Measurements from ENCODE around the gene CARNS1.

The CARNS1 gene

DNA sequence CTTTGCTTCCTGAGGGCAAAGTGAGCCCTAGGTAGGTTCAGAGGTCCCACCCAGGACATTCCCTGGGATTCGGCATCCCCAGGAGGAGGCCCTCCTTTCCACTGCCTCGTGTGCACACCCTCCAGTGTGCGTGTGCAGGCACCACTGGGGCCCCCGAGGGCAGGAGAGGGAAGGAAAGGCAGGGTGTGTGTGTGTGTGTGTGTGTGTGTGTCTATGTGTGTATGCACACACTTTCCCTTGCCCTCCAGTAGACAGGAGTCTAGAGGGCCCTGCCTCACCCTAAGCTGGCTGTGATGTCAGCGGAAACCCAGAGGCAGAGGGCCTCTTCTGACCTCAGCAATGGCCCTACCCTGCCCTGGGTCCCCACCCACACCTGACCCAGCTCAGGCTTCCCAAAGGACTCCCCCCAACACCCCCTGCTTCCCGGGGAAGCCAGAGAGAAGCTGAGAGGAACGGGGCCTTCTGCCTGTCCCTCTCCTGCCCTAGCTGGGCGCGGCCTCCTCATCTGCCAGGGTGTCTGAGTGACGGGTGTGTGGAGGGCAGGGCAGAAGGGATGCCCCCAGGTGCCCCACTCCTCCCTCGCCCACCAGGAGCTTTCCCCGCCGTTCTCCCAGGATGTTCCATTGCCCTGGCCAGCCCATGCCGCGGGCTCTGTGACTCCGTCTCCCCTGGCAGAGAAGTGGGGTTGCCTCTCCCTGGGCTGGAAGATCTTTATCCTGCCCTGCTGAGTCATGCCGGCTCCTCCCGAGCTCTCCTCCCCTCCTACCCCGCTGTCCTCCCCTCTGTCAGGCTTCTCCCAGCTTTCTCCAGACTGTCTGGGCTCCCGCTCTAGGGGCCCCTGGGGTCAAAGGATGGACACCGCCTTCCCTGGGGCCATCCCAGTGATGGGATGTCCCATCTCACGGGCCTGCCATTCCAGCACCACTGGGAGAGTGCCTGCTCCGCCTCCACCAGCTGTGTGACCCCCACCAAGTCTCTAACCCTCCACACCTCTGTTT, 36.1 kb upstream of the CARNS1 start:
- H3K36me3 ChIP-seq (ENCODE audit: insufficient read depth, low read length): no peaks in the 10 kb centered on the region
- H3K27ac ChIP-seq: no peak overlapping the region
- H3K9me3 ChIP-seq (ENCODE audit: low read depth, low read length): no peaks in the 10 kb centered on the region
- DNase-seq (ENCODE audit: low read depth, low spot score): no peak
- H3K4me3 ChIP-seq: no peak overlapping the region
- TF ChIP-seq FOXP2 (optimal IDR thresholded peaks at IDR 0.05; ENCODE audit: control extremely low read depth, extremely low read length, insufficient read depth): no peak
- peak overlapping the region; percentile 0 for H3K9ac ChIP-seq (ENCODE audit: insufficient read length)

DNA sequence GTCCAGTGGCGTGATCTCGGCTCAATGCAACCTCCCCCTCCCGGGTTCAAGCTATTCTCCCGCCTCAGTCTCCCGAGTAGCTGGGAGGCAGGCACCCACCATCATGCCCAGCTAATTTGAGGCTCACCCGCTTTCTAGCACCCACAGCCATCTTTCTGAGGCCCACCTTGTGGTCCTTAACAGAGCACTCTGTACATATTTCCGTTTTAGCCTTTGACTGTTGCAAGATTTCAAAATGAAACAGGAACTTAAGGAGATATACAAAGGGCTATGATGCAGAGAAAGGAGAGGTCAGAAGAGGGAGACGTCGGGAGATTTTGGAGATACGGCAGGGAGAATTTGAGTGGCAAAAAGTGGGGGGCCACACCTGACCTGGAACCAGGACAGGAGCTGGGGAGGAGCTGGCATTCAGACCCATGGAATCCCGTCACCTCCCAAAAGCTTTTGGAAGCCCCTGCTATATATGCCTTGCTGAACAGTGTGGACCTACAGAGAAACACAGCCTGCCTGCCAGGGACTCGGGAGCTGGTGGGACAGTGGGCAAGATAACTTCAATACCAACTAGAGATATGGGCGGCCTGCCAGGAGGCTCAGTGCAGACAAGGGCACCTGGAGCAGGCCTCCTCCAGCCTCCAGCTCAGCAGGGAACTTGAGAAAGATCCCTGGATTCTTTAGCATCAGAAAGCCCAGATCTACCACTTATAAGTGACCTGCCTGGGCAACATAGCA, 34.1 kb upstream of the CARNS1 start:
- Histone ChIP-seq H3K4me3 (no peak overlapping the region), H3K9ac (ENCODE audit: insufficient read length) (no peak overlapping the region)

DNA sequence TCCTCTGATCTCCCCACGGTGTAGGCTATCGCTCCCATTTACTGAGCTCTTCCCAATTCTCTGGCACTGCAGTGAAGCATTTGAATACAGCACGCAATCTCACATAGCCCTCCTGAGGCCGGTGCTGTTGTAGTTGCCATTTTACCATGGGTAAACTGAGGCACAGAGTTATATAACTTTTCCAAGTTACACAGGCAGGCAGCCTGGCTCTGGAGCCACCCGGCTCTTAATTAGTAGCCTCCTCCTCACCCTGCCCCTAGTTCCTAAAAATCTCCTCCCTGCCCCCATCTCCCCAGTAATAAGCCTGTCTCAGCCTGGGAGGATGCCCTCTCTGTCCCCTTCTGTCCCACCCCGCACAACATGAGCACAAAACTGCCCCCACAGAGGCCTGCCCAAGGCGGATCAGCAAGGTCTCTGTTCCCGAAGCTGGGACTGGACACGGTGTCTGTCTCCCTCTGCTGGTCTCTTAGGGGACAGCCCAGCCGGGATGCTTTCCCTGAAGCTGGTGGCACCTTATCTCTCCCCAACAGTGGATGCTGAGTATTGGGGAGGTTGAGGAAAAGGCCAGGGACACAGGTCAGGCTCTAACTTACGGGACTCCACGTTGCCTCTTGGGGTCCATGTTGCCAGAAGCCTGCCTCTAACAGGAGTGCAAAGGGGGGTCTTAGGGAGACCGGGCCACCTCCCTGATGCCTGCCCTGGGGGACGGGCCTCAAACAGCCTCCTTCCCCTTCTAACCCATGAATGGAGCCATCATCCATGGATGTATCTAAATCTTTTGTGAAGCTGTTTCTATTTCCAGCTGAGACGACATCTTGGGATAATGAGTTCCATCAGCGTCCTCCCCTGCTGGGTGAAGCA, 33.0 kb upstream of the CARNS1 start:
- Histone ChIP-seq H3K4me3 (no peak overlapping the region), H3K27ac (no peak overlapping the region), H3K36me3 (ENCODE audit: insufficient read depth, low read length) (no peaks in the 10 kb centered on the region), H3K9me3 (ENCODE audit: low read depth, low read length) (no peaks in the 10 kb centered on the region), H3K9ac (ENCODE audit: insufficient read length) (no peak overlapping the region)
- no peak for DNase-seq (ENCODE audit: low read depth, low spot score)
- TF ChIP-seq EZH2 (IDR thresholded peaks at IDR 0.05) (no peak), POLR2AphosphoS5 (IDR thresholded peaks at IDR 0.05; ENCODE audit: borderline replicate concordance, low read depth, low read length) (no peak), FOXP2 (optimal IDR thresholded peaks at IDR 0.05; ENCODE audit: control extremely low read depth, extremely low read length, insufficient read depth) (no peak)

More for the DNA sequence above, 34.1 kb upstream of the CARNS1 start:
- H3K9me3 ChIP-seq (ENCODE audit: low read depth, low read length): no peaks in the 10 kb centered on the region
- no peak for TF ChIP-seq POLR2AphosphoS5 (IDR thresholded peaks at IDR 0.05; ENCODE audit: borderline replicate concordance, low read depth, low read length)
- no peak for TF ChIP-seq FOXP2 (optimal IDR thresholded peaks at IDR 0.05; ENCODE audit: control extremely low read depth, extremely low read length, insufficient read depth)
- no peak for TF ChIP-seq EZH2 (IDR thresholded peaks at IDR 0.05)
- H3K27ac ChIP-seq: no peak overlapping the region
- no peak for DNase-seq (ENCODE audit: low read depth, low spot score)
- H3K36me3 ChIP-seq (ENCODE audit: insufficient read depth, low read length): no peaks in the 10 kb centered on the region

DNA sequence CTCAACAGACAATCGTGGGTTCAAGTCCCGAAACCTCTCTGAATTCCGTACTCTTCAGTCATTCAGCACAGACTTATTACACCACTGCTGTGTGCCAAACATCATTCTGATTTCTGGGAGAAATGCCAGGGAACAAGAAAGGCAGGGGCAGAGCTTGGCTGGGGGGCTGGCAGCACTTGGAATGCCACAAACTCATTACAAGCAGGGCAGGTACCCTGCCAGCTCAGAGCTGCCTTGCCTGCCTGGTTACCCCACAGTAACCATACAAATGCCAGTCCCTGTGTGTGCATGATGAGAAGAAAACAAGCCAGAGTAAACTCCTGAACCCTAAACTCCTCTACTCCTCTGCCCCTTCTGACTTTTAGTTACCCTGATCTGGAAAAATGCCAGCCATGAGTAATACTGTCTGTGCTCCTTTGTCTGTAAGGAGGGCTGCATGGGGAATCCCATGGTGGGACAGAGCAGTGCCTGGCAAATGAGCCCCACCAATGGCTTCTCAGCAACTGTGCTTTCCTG, 30.6 kb upstream of the CARNS1 start:
- H3K36me3 ChIP-seq (ENCODE audit: insufficient read depth, low read length): no peaks in the 10 kb centered on the region
- TF ChIP-seq POLR2AphosphoS5 (IDR thresholded peaks at IDR 0.05; ENCODE audit: borderline replicate concordance, low read depth, low read length) (no peak), EZH2 (IDR thresholded peaks at IDR 0.05) (no peak), FOXP2 (optimal IDR thresholded peaks at IDR 0.05; ENCODE audit: control extremely low read depth, extremely low read length, insufficient read depth) (no peak)
- H3K4me3 ChIP-seq: no peak overlapping the region
- H3K9me3 ChIP-seq (ENCODE audit: low read depth, low read length): no peaks in the 10 kb centered on the region
- H3K9ac ChIP-seq (ENCODE audit: insufficient read length): no peak overlapping the region
- H3K27ac ChIP-seq: no peak overlapping the region
- DNase-seq (ENCODE audit: low read depth, low spot score): no peak

DNA sequence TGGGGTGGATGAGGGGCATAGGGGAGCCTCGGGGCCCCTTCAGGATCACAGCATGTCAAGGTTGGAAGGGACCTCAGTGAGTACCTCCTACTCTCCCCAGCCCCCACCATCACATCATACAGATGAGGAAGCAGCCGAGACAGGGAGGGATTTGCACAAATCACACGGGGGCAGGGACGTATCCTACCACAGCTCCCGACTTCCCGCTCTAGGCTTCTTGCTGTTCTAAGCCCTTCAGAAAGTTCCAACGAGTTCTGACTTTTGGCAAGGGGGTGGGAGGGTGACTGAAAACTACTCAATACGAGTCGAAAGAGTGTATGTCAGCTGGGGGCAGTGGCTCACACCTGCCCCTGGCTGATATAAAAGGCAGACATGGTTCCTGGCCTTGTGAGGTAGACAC, 28.4 kb upstream of the CARNS1 start:
- H3K27ac ChIP-seq: no peak overlapping the region
- no peak for DNase-seq (ENCODE audit: low read depth, low spot score)
- TF ChIP-seq POLR2AphosphoS5 (IDR thresholded peaks at IDR 0.05; ENCODE audit: borderline replicate concordance, low read depth, low read length) (no peak), EZH2 (IDR thresholded peaks at IDR 0.05) (no peak), FOXP2 (optimal IDR thresholded peaks at IDR 0.05; ENCODE audit: control extremely low read depth, extremely low read length, insufficient read depth) (no peak)
- H3K36me3 ChIP-seq (ENCODE audit: insufficient read depth, low read length): no peaks in the 10 kb centered on the region
- no peaks in the 10 kb centered on the region for H3K9me3 ChIP-seq (ENCODE audit: low read depth, low read length)
- no peak overlapping the region for H3K9ac ChIP-seq (ENCODE audit: insufficient read length)
- H3K4me3 ChIP-seq: no peak overlapping the region

DNA sequence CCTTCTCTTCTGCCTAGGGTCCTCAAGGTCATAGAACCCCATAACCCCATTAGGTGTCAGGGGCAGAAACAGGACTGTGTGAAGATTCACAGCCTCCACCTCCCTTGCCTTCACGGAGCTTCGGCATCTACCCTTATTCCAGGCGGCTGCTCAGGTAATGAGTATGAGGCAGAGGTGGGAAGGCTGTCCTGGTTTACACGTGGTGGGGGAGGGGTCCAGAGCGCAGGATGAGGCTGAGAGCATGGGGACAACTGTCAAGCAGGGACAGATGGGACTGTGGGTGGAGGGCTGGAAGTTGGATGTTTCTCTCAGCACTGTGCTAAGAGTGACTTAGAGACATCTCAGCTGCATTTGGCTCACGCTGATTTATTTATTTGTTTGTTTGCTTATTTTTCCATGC, 28.0 kb upstream of the CARNS1 start:
- Histone ChIP-seq H3K9ac (ENCODE audit: insufficient read length) (no peak overlapping the region), H3K4me3 (no peak overlapping the region), H3K36me3 (ENCODE audit: insufficient read depth, low read length) (no peaks in the 10 kb centered on the region), H3K27ac (no peak overlapping the region), H3K9me3 (ENCODE audit: low read depth, low read length) (no peaks in the 10 kb centered on the region)
- no peak for TF ChIP-seq EZH2 (IDR thresholded peaks at IDR 0.05)
- no peak for TF ChIP-seq POLR2AphosphoS5 (IDR thresholded peaks at IDR 0.05; ENCODE audit: borderline replicate concordance, low read depth, low read length)
- TF ChIP-seq FOXP2 (optimal IDR thresholded peaks at IDR 0.05; ENCODE audit: control extremely low read depth, extremely low read length, insufficient read depth): no peak
- no peak for DNase-seq (ENCODE audit: low read depth, low spot score)

DNA sequence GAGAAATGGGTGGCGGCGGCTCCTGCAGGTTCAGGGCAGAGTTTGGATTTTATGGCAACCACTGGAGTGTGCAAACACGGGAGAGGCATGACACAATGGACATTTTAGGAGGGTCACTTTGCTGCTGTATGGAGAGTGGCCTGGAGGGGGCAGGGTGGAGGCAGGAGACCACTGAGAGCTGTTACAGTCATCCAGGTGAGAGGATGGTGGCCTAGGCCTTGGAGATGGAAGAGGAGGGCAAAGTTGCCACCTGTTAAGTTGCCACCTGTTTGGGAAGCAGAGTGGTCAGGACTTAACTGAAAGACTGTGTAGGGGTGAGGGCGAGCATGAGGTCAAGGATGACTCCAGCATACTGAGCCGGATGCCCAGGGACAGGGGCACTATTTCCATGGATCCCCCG, 26.0 kb upstream of the CARNS1 start:
- no peak for TF ChIP-seq POLR2AphosphoS5 (IDR thresholded peaks at IDR 0.05; ENCODE audit: borderline replicate concordance, low read depth, low read length)
- TF ChIP-seq FOXP2 (optimal IDR thresholded peaks at IDR 0.05; ENCODE audit: control extremely low read depth, extremely low read length, insufficient read depth): no peak
- no peak for TF ChIP-seq EZH2 (IDR thresholded peaks at IDR 0.05)
- Histone ChIP-seq H3K9me3 (ENCODE audit: low read depth, low read length) (no peaks in the 10 kb centered on the region), H3K4me3 (no peak overlapping the region), H3K9ac (ENCODE audit: insufficient read length) (no peak overlapping the region), H3K27ac (no peak overlapping the region), H3K36me3 (ENCODE audit: insufficient read depth, low read length) (peaks cover 10% of the 10 kb centered on the region; the same call in 1 of the 2 replicates)
- DNase-seq (ENCODE audit: low read depth, low spot score): no peak
